Hematopoietic multipotent progenitor cell treated with erythropoietin and hydrocortisone succinate and interleukin-3 and kit ligand, for 4 days (in vitro differentiated cells): ENCODE results near the gene TSPAN1.
A peak's percentile ranks its signal among the peaks of the same experiment; 100 is the strongest.

ENCODE experiments used
- DNase-seq: peaks from one replicate; pipeline ENCODE4 v3.0.0-alpha.2; 2015

Gene TSPAN1

GRCh38 chr1:46166521-46167462 is 8.1 kb upstream of the TSPAN1 start:
- peak; percentile 62 for DNase-seq

GRCh38 chr1:46168477-46168876 is 6.4 kb upstream of the TSPAN1 start:
- DNase-seq = no peak

GRCh38 chr1:46169811-46170454 is 5.0 kb upstream of the TSPAN1 start:
- DNase-seq = no peak

GRCh38 chr1:46171351-46171750 is 3.5 kb upstream of the TSPAN1 start:
- DNase-seq = no peak

- DNase-seq = no peak
Measured at GRCh38 chr1:46171871-46172270, 3.0 kb upstream of the TSPAN1 start.

GRCh38 chr1:46172321-46172720 is 2.6 kb upstream of the TSPAN1 start:
- DNase-seq = no peak

- DNase-seq = no peak
Measured at GRCh38 chr1:46173361-46173856, 1.5 kb upstream of the TSPAN1 start.

- no peak for DNase-seq
Measured at GRCh38 chr1:46175243-46175642, 356 bp downstream of the TSPAN1 start.

GRCh38 chr1:46176211-46176865 is 1.5 kb downstream of the TSPAN1 start, which contains the start of gene P3R3URF:
TSS of gene P3R3URF (minus strand) at chr1:46176488. CDS start at chr1:46176471, 17 bp downstream.
- DNase-seq = no peak

GRCh38 chr1:46179138-46180081 is 4.5 kb downstream of the TSPAN1 start:
- DNase-seq = peak; percentile 89

- DNase-seq = peak; percentile 62
Measured at GRCh38 chr1:46180082-46180616, 5.3 kb downstream of the TSPAN1 start.

GRCh38 chr1:46181343-46182260 is 6.7 kb downstream of the TSPAN1 start:
- DNase-seq = no peak

- no peak for DNase-seq
Measured at GRCh38 chr1:46183079-46183847, 8.4 kb downstream of the TSPAN1 start.

- DNase-seq = peak; percentile 69
Measured at GRCh38 chr1:46183926-46184557, 9.2 kb downstream of the TSPAN1 start.

- DNase-seq = no peak
Measured at GRCh38 chr1:46184920-46185658, 10.2 kb downstream of the TSPAN1 start.

- DNase-seq = no peak
Measured at GRCh38 chr1:46186076-46186475, 11.2 kb downstream of the TSPAN1 start.

- no peak for DNase-seq
Measured at GRCh38 chr1:46187106-46187869, 12.4 kb downstream of the TSPAN1 start.
